ENCODE measurements around the gene NUDT10. TPM values are rescaled to one million over a fixed set of nuclear protein-coding genes. Genes with fewer than 3 reads are reported as not detected.

Gene NUDT10
- total RNA-seq (2021) (7.2 and 9.4 TPM in 2 replicates), Bru-seq, nascent RNA (percentile 54 among the genes with signal in this experiment), BruChase-seq, experiment 1, labeled RNA remaining after a 2-hour chase (percentile 63 among the genes with signal in this experiment), BruChase-seq, experiment 2, labeled RNA remaining after a 6-hour chase (percentile 75 among the genes with signal in this experiment)
- long read RNA-seq, transcript NUDT10-201 (2 exons, 1,917 nt) = major isoform, 27 of 28 reads
- long read RNA-seq, partial matches to known transcripts = 0 of 28 reads
- long read RNA-seq, other reads (novel, unspliced or antisense) = 0 of 28 reads

DNA sequence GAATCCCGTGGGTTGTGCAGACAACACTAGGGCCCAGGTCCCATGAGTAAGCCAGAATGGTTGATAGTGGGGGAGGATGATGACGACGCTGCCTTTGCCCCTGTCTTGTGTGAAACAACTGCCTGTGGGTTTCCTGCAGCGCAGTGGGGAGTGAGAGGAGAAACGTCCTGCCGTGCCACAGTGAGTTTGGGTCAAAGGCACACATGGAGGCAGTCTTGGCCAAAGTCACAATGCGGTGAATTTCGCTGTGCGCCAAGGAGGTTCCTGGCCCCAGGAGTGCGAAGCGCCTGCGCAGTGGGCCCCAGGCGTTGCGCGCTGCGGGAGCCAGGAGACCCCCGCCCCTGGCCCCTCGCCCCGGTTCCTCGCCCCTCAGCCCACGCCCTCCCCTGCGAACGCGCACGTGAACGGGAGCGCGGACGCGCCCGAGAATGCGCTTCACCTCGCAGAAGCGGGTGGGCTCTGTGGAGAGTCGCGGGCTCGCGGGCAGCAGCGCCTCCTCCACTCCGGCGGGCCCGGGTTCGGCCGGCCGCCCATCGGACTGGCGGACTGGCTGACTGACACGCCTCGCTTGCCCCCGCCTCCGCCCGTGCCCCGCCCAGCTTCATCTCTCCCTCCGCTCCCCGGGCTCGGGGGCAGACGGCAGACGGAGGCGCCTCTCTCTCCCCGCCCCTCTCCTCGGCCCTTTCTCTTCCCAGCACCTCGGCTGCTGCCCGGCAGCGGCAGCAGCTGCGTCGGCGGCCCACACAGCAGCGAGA lies at the start of gene NUDT10:
Gene NUDT10 (plus strand): TSS at position 635 of the 755 bp plus-strand sequence. CDS start 144 bp downstream, outside the sequence.
- BruUV-seq (replicated peaks) = no TSS peak
- no peak within 1 kb of the TSS for H3K27ac ChIP-seq (ENCODE audit: low read depth, low read length, poor library complexity, severe bottlenecking)
- no peaks in the 10 kb centered on the region for H3K4me1 ChIP-seq (ENCODE audit: insufficient read depth, low read length, poor library complexity, severe bottlenecking)
- no peaks in the 10 kb centered on the region for H3K27me3 ChIP-seq (replicated peaks; ENCODE audit: insufficient read depth, low read depth, low read length, poor library complexity)
- no peaks in the 10 kb centered on the region for H3K9me3 ChIP-seq (ENCODE audit: low read depth, low read length, poor library complexity, severe bottlenecking)
- intact Hi-C loops (cut with micrococcal nuclease; ENCODE audit: unreplicated experiment) = no loop called here
- DNase-seq (ENCODE audit: low spot score) = peak; percentile 66
- POLR2A ChIA-PET (ENCODE audit: low non-redundant PET) = no interaction called here
- H3K4me3 ChIP-seq (ENCODE audit: low read depth, low read length, poor library complexity, severe bottlenecking) = peak within 1 kb of the TSS; percentile 48
- CTCF ChIA-PET = no interaction called here
- H3K36me3 ChIP-seq (ENCODE audit: insufficient read depth, low read length, poor library complexity, severe bottlenecking) = no peaks in the 10 kb centered on the region
- TF ChIP-seq, protein P1, sequence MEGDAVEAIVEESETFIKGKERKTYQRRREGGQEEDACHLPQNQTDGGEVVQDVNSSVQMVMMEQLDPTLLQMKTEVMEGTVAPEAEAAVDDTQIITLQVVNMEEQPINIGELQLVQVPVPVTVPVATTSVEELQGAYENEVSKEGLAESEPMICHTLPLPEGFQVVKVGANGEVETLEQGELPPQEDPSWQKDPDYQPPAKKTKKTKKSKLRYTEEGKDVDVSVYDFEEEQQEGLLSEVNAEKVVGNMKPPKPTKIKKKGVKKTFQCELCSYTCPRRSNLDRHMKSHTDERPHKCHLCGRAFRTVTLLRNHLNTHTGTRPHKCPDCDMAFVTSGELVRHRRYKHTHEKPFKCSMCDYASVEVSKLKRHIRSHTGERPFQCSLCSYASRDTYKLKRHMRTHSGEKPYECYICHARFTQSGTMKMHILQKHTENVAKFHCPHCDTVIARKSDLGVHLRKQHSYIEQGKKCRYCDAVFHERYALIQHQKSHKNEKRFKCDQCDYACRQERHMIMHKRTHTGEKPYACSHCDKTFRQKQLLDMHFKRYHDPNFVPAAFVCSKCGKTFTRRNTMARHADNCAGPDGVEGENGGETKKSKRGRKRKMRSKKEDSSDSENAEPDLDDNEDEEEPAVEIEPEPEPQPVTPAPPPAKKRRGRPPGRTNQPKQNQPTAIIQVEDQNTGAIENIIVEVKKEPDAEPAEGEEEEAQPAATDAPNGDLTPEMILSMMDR (conservative IDR thresholded peaks at IDR 0.05; ENCODE audit: low read depth, low read length) = no peak
- TF ChIP-seq EZH2 (IDR thresholded peaks at IDR 0.05; ENCODE audit: borderline replicate concordance, low read depth, low read length, poor library complexity, severe bottlenecking) = no peak

DNA sequence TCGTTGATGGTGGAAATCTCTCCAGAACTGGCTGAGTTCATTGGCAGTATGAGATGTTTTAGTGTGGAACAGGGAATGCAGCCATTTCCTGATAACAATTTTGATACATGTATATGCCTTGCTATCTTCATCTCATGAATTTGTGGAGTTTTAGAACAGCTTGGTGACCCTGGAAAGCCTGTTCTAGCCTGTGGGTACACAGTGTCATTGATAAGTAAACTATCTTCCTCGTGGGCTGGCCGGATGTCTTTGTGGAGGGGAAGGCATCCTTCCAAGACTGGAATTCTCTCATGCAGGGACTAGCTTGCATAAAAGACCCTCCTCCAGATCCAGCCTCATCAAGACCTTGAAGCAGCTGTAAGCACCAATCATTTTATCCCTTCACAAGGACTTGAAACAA lies 40.2 kb upstream of the NUDT10 start:
- Histone ChIP-seq H3K4me1 (ENCODE audit: insufficient read depth, low read length, poor library complexity, severe bottlenecking) (no peaks in the 10 kb centered on the region), H3K27ac (ENCODE audit: low read depth, low read length, poor library complexity, severe bottlenecking) (no peak overlapping the region), H3K27me3 (replicated peaks; ENCODE audit: insufficient read depth, low read depth, low read length, poor library complexity) (no peaks in the 10 kb centered on the region), H3K9me3 (ENCODE audit: low read depth, low read length, poor library complexity, severe bottlenecking) (no peaks in the 10 kb centered on the region), H3K4me3 (ENCODE audit: low read depth, low read length, poor library complexity, severe bottlenecking) (no peak overlapping the region), H3K36me3 (ENCODE audit: insufficient read depth, low read length, poor library complexity, severe bottlenecking) (no peaks in the 10 kb centered on the region)
- BruUV-seq (replicated peaks) = no TSS peak
- CTCF ChIA-PET = no interaction called here
- POLR2A ChIA-PET (ENCODE audit: low non-redundant PET) = no interaction called here
- TF ChIP-seq, protein P1 (conservative IDR thresholded peaks at IDR 0.05; ENCODE audit: low read depth, low read length) = no peak
- no peak for TF ChIP-seq EZH2 (IDR thresholded peaks at IDR 0.05; ENCODE audit: borderline replicate concordance, low read depth, low read length, poor library complexity, severe bottlenecking)
- no peak for DNase-seq (ENCODE audit: low spot score)
- intact Hi-C loops (cut with micrococcal nuclease; ENCODE audit: unreplicated experiment) = no loop called here

DNA sequence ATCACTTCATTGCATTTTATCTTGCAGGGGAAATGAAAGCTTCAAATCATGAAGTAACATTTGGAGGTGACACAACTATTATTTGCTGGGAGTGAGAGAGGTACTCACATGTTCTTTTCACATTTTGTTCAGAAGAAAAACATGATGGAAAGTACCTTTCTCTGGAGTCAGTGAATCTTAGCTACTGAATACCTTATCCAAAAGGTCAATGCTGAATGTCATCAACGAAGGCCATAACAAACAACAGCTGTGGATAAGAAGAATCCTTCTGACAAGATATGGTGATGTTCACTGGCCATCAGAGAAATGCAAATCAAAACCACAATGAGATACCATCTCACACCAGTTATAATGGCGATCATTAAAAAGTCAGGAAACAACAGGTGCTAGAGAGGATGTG lies 36.5 kb upstream of the NUDT10 start:
- no peaks in the 10 kb centered on the region for H3K27me3 ChIP-seq (replicated peaks; ENCODE audit: insufficient read depth, low read depth, low read length, poor library complexity)
- ChIA-PET POLR2A (ENCODE audit: low non-redundant PET) (no interaction called here), CTCF (no interaction called here)
- H3K4me1 ChIP-seq (ENCODE audit: insufficient read depth, low read length, poor library complexity, severe bottlenecking) = no peaks in the 10 kb centered on the region
- intact Hi-C loops (cut with micrococcal nuclease; ENCODE audit: unreplicated experiment) = no loop called here
- DNase-seq (ENCODE audit: low spot score) = no peak
- no peaks in the 10 kb centered on the region for H3K36me3 ChIP-seq (ENCODE audit: insufficient read depth, low read length, poor library complexity, severe bottlenecking)
- no peak overlapping the region for H3K27ac ChIP-seq (ENCODE audit: low read depth, low read length, poor library complexity, severe bottlenecking)
- TF ChIP-seq, protein P1 (conservative IDR thresholded peaks at IDR 0.05; ENCODE audit: low read depth, low read length) = no peak
- no peak for TF ChIP-seq EZH2 (IDR thresholded peaks at IDR 0.05; ENCODE audit: borderline replicate concordance, low read depth, low read length, poor library complexity, severe bottlenecking)
- H3K9me3 ChIP-seq (ENCODE audit: low read depth, low read length, poor library complexity, severe bottlenecking) = no peaks in the 10 kb centered on the region
- H3K4me3 ChIP-seq (ENCODE audit: low read depth, low read length, poor library complexity, severe bottlenecking) = no peak overlapping the region
- no TSS peak for BruUV-seq (replicated peaks)

Measured in A673 (cell line).